Measurements from ENCODE around the gene ACTR10.

- no peak for TF ChIP-seq CTCF (conservative IDR thresholded peaks at IDR 0.05; ENCODE audit: low read length)
- TF ChIP-seq EZH2phosphoT487 (IDR thresholded peaks at IDR 0.05; ENCODE audit: borderline replicate concordance, low read depth, low read length), result no peak
These were observed 3.8 kb upstream of the ACTR10 start for GRCh38 chr14:58196198-58196597.

All from OCI-LY7 (cell line).